ENCODE results near the gene DIP2A.
A peak's percentile ranks its signal among the peaks of the same experiment; 100 is the strongest.

Gene DIP2A

GRCh38 chr21:46538262-46538661, 79.6 kb downstream of the DIP2A start:
- DNase-seq = no peak

- no peak for DNase-seq
These were observed 80.4 kb downstream of the DIP2A start for GRCh38 chr21:46538851-46539666.

- no peak for DNase-seq
These were observed 81.5 kb downstream of the DIP2A start for GRCh38 chr21:46540087-46540710.

GRCh38 chr21:46542588-46543124, 84.0 kb downstream of the DIP2A start:
- no peak for DNase-seq

GRCh38 chr21:46543306-46543705, 84.6 kb downstream of the DIP2A start:
- DNase-seq = no peak

GRCh38 chr21:46544003-46544402, 85.3 kb downstream of the DIP2A start:
- DNase-seq = no peak

- no peak for DNase-seq
These were observed 86.1 kb downstream of the DIP2A start for GRCh38 chr21:46544824-46545223.

GRCh38 chr21:46545363-46545762, 86.7 kb downstream of the DIP2A start:
- DNase-seq = no peak

GRCh38 chr21:46545911-46546310, 87.2 kb downstream of the DIP2A start:
- DNase-seq = no peak

GRCh38 chr21:46546799-46547198, 88.1 kb downstream of the DIP2A start:
- DNase-seq = no peak

- no peak for DNase-seq
These were observed 91.0 kb downstream of the DIP2A start for GRCh38 chr21:46549650-46550049.

GRCh38 chr21:46550116-46550941, 91.6 kb downstream of the DIP2A start:
- peak; percentile 27 for DNase-seq

- DNase-seq = peak; percentile 35
These were observed 93.0 kb downstream of the DIP2A start for GRCh38 chr21:46551636-46552241.

- DNase-seq = no peak
These were observed 93.6 kb downstream of the DIP2A start for GRCh38 chr21:46552274-46552673.

GRCh38 chr21:46552865-46553379, 94.2 kb downstream of the DIP2A start:
- no peak for DNase-seq

- no peak for DNase-seq
These were observed 95.3 kb downstream of the DIP2A start for GRCh38 chr21:46553993-46554392.

- no peak for DNase-seq
These were observed 95.9 kb downstream of the DIP2A start for GRCh38 chr21:46554431-46555224.

- no peak for DNase-seq
These were observed 96.5 kb downstream of the DIP2A start for GRCh38 chr21:46555225-46555617.

GRCh38 chr21:46555678-46556077, 97.0 kb downstream of the DIP2A start:
- no peak for DNase-seq

GRCh38 chr21:46556802-46557201, 98.1 kb downstream of the DIP2A start:
- no peak for DNase-seq

- DNase-seq = no peak
These were observed 98.8 kb downstream of the DIP2A start for GRCh38 chr21:46557469-46557868.

GRCh38 chr21:46557919-46558392, 99.3 kb downstream of the DIP2A start:
- DNase-seq = no peak

Data from stimulated activated CD4-positive, alpha-beta T cell treated with anti-CD3 and anti-CD28 coated beads, Interleukin-4, amount 100 ng/mL, for 24 hours (primary cell).